GM21619 (cell line): ENCODE measurements around the gene GNAQ.

Source experiments
- ATAC-seq: cut with Tn5 transposase; IDR thresholded peaks from one replicate; pipeline ENCODE4 v1.9.1; 2021; ENCODE audit not compliant: unreplicated experiment

The GNAQ gene

DNA sequence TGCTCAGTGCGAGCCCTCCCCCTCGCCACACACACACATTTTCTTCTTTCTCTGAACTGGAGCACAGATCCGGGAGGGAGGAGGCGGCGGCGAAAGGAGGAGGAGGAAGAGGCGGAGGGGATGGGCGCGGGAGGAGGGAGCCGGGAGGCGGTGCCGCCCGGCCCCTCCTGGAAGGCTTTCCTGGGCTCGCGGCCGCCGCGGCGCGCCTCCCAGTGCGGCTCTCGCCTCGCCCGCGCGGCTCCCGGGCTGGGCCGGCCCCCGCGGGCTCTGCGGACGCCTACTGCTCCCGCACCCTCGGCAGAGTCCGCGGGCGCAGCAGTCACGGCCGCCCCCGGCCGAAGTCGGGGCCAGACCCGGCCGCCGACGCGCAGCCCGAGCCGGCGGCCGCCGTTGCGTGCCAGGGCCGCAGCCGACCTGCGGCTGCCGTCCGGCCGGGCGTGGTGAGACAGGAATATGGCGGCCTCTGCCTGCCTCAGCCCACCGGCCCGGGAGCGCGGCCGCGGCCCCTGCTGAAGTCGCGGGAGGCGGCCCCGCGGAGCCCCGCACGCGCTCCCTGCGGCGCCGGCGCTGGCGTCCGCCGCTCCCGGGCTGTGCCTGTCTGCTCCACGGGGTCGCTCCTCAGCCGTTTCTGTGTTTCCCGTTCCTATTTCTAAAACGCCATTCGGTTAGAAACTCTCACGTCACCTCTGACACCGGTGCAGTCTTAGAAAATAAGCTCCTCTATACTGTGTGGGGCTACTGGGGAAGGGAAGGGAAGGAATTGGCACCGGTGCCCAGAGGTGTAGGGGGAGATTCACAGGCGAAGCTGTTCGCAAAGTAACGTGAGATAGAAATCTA lies 500 bp upstream of the GNAQ start:
- ATAC-seq, result no peak

DNA sequence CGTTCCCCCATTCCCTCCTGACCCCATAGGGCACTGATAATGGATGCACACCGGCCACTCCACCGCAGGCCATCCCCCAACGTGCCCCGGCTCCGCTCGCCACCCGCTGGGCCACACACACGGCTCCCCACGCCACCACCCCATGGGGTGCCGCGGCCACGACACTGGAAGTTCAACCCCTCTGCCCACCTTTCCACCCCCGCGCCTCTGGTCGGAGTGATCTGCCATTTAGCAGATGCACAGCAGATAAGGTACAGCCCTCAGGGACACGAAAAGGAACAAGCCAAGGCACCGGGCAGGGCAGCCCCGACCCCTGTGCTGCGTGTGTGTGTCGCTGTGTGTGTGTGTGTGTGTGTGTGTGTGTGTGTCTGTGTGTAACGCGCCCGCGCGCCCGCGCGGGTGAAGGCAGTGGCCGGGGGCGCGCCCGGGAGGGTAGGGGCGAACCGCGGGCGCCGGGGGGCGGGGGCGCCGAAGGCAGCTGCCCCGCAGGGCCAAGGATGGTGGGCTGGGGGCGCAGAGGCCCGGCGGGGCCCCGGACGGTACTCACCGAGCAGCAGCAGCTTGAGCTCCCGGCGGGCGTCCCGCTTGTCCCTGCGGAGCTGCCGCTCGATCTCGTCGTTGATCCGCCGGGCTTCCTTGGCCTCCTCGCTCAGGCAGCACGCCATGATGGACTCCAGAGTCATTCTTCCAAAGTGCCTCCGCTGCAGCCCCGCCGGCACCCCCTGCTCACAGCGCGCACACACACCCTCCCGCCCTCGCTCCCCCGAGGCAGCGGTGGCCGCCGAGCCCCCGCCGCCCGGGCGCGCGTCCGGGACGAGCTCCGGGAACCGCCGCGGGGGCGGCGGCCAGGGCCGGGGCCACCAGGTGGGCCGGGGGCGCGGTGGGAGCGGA lies 813 bp downstream of the GNAQ start:
- no peak for ATAC-seq

DNA sequence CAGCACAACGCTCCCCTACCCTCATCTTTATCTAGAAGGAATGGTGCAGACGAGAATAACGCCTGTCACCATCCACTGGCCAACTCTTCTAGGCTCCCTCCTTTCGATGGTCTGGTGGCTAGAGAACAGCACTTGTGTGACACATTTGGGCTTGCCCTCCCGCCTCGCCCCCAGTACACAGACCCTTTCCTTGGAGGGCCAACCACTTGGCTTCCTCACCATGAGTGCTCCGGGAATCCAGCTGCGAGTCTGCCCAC lies 1.4 kb downstream of the GNAQ start:
- no peak for ATAC-seq

DNA sequence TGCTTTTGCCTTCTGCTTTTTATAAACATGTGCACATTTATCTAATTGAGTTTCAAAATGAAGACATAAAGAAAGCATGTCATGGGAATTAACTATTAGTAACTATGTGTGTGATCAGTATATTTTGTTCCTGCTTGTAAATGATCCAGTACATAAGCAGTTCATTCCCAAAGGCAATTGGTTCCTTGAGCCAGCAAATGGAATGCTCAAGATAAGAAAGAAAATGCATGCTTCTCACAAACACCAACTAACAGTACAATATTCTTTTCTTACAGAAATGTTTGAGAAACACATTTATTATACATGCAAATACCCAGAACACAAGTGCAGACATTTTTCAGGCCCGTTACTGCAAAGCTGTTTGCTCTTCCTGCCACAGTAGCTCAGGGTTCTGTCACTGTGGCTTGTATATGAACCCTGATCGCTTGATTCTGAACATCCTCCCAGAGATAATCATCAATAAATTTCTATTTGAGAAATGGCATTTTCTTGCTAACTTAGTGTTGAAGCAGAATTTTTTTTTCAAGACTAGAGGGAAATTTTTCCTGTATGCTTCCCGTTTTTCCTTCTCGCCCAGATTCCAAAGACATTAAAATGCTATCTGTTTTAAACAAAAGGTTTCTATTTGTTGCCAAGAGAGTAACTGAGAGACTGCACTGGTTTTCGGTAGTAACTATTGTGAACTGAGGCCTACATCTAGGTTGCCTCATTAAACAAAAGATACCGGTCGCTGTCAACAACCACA lies 1.9 kb downstream of the GNAQ start:
- no peak for ATAC-seq

DNA sequence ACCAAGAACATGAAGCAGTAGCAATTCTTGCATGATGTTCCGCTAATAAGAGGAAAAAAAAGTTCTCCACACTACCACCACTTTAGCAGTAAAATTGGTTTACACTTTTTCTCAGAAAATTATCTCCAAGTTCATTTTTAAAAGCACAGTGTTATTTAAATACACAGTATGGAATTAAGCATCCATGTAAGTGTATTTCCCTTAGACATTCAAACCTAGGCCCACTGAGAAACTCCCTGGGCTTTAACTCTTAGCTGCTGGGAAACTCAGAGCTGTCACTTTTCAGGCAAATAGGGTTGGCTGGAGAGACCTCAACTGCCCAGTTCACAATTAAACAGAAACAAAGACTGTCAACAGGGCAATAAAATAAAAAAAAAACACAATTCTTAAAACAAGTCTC lies 2.7 kb downstream of the GNAQ start:
- ATAC-seq, result no peak

DNA sequence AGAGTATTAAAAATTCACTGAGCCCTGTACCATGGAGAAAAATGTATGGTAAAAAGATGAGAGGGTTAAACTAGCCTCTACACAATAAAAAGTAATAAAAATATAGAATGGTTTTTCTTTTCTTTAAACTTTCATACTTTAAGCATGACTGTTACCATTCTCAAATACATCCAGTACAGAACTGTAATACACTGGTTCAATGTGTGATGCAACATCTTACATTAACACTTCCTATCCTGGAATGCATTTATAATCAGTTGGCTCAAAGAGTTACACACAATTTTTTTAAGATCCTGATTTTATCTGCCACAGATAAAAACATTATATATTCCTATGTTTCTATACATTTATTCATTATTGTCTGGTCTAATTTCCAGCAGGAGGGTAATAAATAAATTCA lies 4.7 kb downstream of the GNAQ start:
- no peak for ATAC-seq

DNA sequence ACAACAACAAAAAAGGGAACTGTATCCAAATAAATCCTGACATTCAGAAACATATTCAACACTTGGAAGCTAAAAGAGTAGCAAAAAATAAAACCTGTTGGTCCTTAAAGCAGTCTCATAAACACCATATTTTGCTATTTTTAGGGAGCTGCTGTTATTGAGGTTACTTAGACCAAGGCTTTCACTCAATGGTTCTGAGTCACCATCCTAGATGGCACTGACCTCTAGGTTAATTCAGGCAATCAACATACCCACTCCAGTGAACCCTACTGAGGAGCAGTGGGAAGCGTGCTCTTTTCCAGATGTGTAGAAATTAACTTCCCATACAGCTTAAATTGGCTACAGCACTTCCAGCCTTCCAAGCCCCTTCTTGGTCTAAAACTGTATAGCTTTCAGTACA lies 5.2 kb downstream of the GNAQ start:
- no peak for ATAC-seq

DNA sequence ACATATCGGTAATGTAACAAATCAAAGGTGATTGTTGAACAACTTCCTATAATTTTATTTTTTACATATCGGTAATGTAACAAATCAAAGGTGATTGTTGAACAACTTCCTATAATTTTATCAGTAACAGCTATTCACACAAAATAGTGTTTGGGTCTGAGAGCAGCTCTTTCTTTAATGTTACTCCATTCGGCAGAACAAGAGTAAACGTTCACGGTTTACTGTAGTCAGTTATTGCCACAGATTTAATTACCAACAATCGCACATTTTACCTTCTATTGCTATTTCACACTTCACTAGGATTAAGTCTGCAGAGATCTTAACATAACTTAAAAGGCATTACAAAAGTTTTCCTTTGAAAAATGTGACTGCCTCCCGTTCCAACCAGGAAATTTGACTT lies 6.4 kb downstream of the GNAQ start:
- ATAC-seq, result no peak

DNA sequence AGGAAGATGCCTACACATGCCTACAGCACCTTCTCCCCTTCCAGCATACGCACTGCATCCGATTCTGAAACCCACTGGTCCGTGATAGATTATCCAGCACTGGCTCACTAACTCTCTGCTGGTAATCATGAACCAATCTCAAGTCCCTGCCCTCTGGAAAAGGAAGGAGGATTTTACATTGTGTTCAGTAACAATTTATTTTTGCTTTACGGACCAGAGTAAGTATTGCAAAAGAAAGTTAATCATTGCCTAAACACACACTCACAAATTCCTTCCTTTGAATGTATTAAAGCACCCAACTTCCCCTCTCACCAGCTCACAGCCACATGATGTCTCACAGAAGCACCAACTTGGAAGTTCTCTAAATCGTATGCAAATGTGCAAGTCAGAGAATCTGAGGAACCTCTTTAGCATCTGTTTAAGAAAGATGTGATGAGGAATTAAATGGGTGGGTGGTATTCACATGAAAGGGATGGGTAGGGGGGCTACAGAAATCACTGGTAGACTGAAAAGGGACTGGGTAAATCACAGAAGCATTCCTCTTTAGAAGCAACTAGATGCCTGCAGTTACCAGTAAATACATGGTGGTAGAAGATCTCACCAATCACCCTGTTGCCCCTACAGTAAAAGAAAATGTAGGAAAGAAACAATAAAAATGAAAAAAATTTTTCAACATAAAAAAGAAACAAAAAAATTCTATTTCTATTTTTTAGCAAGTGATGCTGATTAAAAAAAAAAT lies 8.4 kb downstream of the GNAQ start:
- ATAC-seq, result no peak

DNA sequence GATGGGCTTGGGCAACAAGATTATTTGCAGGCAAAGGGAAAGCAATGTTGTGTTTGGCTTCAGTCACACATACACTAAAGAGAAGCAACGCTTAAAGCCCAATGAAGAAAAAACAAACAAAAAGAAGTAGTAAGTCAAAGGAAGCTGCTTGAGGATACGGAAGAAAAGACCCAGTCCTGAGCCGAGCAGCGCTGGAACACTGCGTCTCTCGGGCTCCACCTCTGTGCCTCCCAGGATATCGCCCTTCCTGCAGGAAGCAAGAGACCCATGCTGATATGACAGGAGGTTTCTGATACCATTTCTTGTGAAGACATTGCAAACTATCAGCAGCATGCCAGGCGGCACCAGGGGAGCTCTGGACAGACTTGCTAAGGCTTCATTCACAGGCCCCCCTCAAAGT lies 9.9 kb downstream of the GNAQ start:
- no peak for ATAC-seq

DNA sequence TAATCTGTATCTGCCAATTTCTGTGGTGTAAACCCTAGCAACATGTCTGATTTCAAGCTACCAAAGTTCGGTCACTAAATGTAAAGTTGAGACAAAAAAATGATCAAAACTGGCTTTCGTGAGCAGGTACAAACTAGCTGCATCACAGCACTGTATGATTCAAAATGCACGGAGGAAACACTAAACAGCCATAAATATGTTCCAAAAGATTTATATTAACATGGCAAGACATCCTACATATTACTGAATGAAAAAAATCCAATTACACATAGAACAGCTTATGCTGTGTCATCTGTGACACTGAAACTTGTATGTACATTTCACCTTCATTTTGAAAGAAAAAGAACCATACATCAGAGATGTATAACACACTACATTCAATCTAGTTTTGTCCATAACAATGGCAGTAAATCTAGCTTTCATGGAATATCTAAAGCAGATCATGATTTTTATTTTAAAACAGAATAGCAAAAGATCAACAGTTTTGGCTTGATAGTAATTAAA lies 14.4 kb downstream of the GNAQ start:
- ATAC-seq, result no peak

DNA sequence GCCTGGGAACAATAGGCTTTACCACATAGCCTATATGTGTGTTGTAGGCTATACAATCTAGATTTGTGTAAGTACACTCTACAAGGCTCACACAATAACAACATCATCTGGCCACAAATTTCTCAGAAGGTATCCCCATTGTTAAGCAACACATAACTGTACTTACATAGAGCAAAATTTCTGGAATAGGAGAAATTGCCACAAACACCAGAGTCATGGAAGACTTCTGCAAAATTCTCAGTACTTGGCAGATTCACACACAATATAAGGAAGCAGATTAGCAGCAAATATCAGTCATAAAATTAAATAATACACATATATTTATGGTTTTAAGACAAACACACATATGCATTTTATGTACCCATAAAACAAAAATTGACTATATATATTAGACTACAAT lies 16.4 kb downstream of the GNAQ start:
- ATAC-seq, result no peak

DNA sequence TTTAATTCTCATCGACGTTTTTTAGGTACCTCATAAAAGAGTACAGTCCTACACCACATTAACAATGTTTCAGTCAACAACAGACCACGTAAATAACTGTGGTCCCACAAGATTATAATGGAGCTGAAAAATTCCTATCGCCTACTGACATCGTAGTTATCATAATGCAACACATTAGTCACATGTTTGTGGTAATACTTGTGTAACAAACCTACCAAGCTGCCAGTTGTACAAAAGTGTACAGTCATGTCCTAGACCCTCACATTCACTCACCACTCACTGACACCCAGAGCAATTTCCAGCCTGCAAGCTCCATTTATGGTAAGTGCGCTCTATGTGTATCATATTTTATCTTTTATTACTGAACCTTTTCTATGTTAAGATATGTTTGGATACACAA lies 16.8 kb downstream of the GNAQ start:
- ATAC-seq, result no peak

DNA sequence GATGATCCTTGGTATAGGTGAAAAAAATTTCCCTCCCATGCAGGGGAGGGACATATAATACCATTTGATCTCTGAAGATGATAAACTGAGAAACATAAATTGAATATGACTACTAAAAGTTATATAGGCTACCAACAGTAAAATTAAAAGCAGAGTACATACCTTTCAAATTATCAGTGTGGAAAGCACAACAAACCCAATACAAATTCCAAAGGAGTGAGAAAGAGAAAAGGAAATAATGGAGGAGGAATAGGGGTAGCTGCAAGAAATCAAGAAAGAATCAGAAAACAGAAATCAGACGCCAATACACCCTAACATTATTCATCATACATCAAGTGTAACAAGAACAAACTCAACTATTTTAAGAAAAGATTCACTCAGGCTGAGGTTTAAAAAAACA lies 17.7 kb downstream of the GNAQ start:
- ATAC-seq, result no peak

DNA sequence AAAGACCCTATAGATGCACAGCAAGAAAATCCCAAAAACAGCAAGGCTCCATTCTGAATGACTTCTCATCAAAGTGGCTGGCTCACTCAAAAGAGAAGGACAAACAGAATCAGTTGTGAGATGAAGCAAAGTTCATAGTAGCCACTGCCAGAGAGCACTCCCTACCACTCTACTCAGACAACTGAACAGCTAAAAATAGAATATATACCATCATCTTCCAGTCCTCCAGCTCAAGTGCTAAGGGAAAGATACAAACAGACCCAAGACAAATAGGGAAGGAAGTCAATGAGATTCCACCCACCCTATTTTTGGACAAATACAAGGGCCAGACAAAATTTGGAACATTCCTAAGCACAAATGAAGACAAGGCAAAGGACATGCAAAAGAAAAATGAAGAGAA lies 20.6 kb downstream of the GNAQ start:
- ATAC-seq, result no peak

DNA sequence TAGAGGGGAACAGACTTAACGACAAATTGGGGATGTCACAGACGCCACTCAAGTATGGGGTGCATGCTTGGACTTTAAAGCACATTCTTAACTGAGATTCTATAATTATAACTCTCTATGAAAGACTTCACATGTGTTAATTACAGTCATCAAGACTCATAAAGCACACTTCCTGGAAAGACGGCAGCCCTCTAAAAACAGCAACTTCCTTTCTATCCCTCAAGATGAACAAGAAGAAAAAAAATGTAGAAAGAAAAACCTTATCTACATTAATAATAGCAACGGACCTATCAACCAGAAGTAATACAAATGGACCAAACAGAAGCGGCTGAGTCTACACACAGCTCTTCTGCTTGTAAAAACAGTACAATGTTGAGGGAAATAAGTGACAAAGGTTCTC lies 21.2 kb downstream of the GNAQ start:
- no peak for ATAC-seq

DNA sequence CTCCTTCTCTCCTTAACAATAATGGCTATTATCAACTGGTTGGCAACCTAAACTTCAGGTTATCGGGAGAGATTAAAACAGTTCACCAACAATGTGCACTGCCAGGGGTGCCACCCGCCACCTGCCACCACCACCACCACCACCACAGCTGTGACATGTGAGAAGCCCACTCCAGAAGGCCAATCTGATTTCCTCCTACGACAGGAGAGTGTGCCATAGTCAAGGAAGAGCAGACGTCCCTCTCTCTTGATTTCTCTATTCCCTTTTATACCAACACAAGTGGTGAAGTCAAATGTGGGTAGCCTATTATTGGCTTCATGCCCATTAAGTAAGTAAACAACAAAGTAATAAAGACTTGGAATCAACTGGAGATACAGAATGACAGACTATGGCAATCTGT lies 22.4 kb downstream of the GNAQ start:
- no peak for ATAC-seq

DNA sequence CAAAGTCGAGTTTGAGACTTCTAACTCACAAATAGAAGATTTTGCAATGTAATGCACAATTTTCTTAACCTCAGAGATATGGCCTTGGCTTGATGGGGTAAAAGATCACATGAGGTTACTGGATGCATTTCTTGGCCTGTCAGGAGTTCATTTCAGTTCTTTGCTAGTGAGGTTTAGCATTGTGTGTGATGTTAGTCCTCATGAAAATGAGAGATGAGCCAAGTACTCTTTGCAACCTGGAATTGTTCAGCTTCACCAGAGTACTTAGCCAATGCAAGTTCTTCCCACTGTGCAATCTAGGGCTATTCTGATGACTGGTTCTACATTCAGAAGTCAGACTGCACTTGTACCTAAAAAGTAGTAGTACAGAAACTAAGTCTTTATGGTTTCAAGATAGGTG lies 24.9 kb downstream of the GNAQ start:
- ATAC-seq, result no peak

DNA sequence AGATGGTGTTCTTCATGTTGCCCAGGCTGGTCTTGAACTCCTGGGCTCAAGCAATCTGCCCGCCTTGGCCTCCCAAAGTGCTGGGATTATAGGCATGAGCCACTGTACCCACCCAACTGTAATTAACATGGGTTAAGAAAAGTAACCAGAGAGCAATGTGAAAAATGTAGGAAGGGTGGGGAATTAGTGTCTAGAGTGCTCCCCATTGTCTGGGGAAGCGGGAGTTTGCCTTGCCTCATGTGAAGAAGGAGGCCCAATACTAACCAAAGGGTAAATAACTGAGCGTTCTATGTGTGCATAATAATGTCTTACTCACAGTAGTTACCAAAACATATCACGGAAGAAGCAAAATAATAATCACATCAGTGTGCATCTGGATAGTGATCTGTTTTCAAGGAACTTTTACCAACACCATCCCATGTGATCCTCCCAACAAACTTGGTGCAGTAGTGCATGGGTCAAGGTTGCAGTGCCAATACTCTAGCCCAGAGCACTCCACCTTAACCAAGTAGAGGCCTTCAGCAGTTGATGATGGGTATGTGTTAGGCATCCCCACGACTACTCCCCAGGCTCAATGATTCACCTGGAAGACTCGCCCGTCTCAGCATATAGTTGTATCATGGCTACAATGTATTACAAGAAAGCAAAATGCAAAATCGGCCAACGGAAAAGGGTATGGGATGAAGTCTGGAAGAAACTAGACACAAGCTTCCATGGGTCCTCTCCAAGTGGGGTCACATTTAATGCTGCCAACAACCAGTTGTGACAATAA lies 26.2 kb downstream of the GNAQ start:
- no peak for ATAC-seq

DNA sequence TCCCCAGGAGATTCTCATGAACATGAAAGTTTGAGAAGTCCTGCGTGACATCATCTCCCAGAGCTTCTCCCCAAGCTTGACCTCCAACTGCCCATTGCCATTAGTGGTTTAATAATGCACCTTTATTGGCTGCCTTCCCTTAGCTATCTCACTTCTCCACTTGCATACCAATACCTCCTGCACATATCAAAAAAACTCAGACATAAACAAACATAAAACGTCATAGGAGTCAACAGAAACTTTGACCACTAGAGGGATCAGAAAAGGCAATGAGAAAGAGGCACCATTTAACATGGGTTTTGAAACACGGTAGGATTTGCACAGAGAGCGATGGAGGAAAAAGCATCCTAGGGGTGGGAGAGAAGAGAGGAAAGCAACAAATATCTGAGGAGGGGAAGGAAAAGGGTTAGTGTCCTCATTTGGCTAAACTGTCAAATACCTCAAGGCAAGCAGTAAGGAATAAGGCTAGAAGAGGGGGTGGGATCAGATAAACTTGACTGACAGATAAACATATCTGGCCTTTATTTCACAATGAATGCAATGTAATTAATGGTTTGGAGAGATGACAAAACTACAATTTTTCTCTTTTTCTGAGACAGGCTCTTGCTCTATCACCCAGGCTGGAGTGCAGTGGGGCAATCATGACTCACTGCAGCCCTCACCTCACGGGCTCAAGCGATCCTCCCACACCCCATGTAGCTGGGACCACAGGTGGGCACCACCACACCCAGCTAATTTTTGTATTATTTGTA lies 27.0 kb downstream of the GNAQ start:
- ATAC-seq, result no peak
